K562 (cell line): ENCODE measurements around the gene DESI1. TPM values are rescaled to one million over a fixed set of nuclear protein-coding genes. Genes with fewer than 3 reads are reported as not detected.

ENCODE experiments used
- ATAC-seq: fragments of 200-7000 bp; cut with Tn5 transposase; 3 replicates; pipeline ENCODE4 v1.9.1; 2020; ENCODE audit warnings: moderate library complexity
- BruUV-seq: library from RNA; stranded (reverse); fragments of 400-500 nt; replicated peaks from 2 replicates; lab custom pipeline; 2021; lab: Mats Ljungman, UMichigan
- CTCF ChIA-PET: fragments of 300-600 bp; formaldehyde crosslinking; extraction: SDS; loops from one replicate; lab custom pipeline; 2021; ENCODE audit warnings: low intra/inter-chr PET ratio; lab: Yijun Ruan, JAX
- POLR2A ChIA-PET: fragments of 300-600, 350-650 bp; sonication (Branson Sonifier 250); formaldehyde crosslinking; extraction: SDS; loops from one replicate; lab custom pipeline; 2021; ENCODE audit warnings: antibody characterized with exemption, inconsistent platforms; lab: Yijun Ruan, JAX
- DNase-seq, 4 experiments: peaks; one replicate each; pipeline versions ENCODE4 v3.0.0 to v3.0.0-alpha.2; 2011 to 2018; ENCODE audit warnings: low spot score in 3 of 4, mixed read lengths in 3 of 4; ENCODE audit errors: extremely low read depth in 1 of 4
- FAIRE-seq: peaks from 2 replicates; lab custom pipeline; 2011; peaks lifted over from hg19 to GRCh38; lab: Jason Lieb, UNC
- H2AFZ ChIP-seq: 2 replicates; pipeline ENCODE4 v1.6.0; 2011; ENCODE audit warnings: low read depth, low read length, control low read depth, inconsistent platforms
- H3K27ac ChIP-seq: fragments of 200-600 bp; 3 replicates; pipeline ENCODE4 v1.8.0; 2011; ENCODE audit warnings: low read depth, mild to moderate bottlenecking, control low read depth, inconsistent platforms, low read length, moderate library complexity, mixed read lengths; ENCODE audit errors: extremely low read depth
- H3K27me3 ChIP-seq, 2 experiments: fragments of 300-600 bp in 1 of 2; 2 replicates in 1 of 2; 3 replicates in 1 of 2; pipeline versions ENCODE4 v1.6.0 to v1.8.0; 2011; ENCODE audit warnings: inconsistent platforms in 2 of 2, low read length in 2 of 2, mild to moderate bottlenecking in 1 of 2, mixed read lengths in 1 of 2, moderate library complexity in 1 of 2; ENCODE audit not compliant: control insufficient read depth in 2 of 2, insufficient read depth in 2 of 2
- H3K36me3 ChIP-seq: fragments of 300-600 bp; 3 replicates; pipeline ENCODE4 v1.8.0; 2011; ENCODE audit warnings: mild to moderate bottlenecking, low read length, inconsistent platforms; ENCODE audit not compliant: control insufficient read depth, insufficient read depth
- H3K4me1 ChIP-seq, 2 experiments: fragments of 200-600 bp in 1 of 2; replicated peaks in 1 of 2; 2 replicates in 1 of 2; 3 replicates in 1 of 2; pipeline versions ENCODE4 v1.5.1 to v1.8.0; 2011; ENCODE audit warnings: inconsistent platforms in 2 of 2, low read length in 2 of 2, mild to moderate bottlenecking in 1 of 2, mixed read lengths in 1 of 2, moderate library complexity in 1 of 2; ENCODE audit not compliant: control insufficient read depth in 2 of 2, insufficient read depth in 2 of 2
- H3K4me2 ChIP-seq: 2 replicates; pipeline ENCODE4 v1.6.1; 2011; ENCODE audit warnings: low read length, control low read depth, inconsistent platforms, mixed read lengths; ENCODE audit not compliant: insufficient read depth
- H3K4me3 ChIP-seq: fragments of 200-600 bp; sonication (generic), shearing (Covaris generic); 2 replicates; pipeline ENCODE4 v1.5.1; 2016; ENCODE audit warnings: control low read depth, inconsistent platforms
- H3K79me2 ChIP-seq: fragments of 200-600 bp; 3 replicates; pipeline ENCODE4 v1.8.0; 2011; ENCODE audit warnings: low read length, inconsistent platforms; ENCODE audit not compliant: control insufficient read depth, insufficient read depth
- H3K9ac ChIP-seq, 2 experiments: 2 replicates each; pipeline versions ENCODE4 v1.6.0 to v1.6.1; 2011; ENCODE audit warnings: low read depth in 2 of 2, low read length in 2 of 2, control low read depth in 1 of 2, inconsistent platforms in 1 of 2, mild to moderate bottlenecking in 1 of 2, mixed read lengths in 1 of 2; ENCODE audit not compliant: insufficient read depth in 1 of 2
- H3K9me1 ChIP-seq: one replicate; pipeline ENCODE4 v1.6.0; 2011; ENCODE audit warnings: inconsistent platforms, mild to moderate bottlenecking, low read length, moderate library complexity; ENCODE audit not compliant: control insufficient read depth, insufficient read depth
- H3K9me3 ChIP-seq: replicated peaks from 2 replicates; pipeline ENCODE4 v1.5.1; 2011; ENCODE audit warnings: low read depth, low read length, inconsistent platforms; ENCODE audit not compliant: control insufficient read depth, insufficient read depth
- H4K20me1 ChIP-seq: replicated peaks from 2 replicates; pipeline ENCODE4 v1.6.1; 2011; ENCODE audit warnings: low read length, inconsistent platforms, mixed read lengths; ENCODE audit not compliant: control insufficient read depth, insufficient read depth
- ATF3 ChIP-seq, 2 experiments: fragments of 450-650 bp in 1 of 2; sonication (generic) in 1 of 2; formaldehyde crosslinking in 1 of 2; IDR thresholded peaks in 1 of 2; conservative IDR thresholded peaks in 1 of 2; 2 replicates each; pipeline versions ENCODE4 v1.6.1 to v1.8.1; 2016 to 2023; ENCODE audit warnings: mild to moderate bottlenecking in 2 of 2, moderate library complexity in 2 of 2, inconsistent platforms in 1 of 2, missing genetic modification reagents in 1 of 2
- CTCF ChIP-seq, 3 experiments: IDR thresholded peaks in 2 of 3; conservative IDR thresholded peaks in 1 of 3; 2 replicates each; pipeline ENCODE4 v1.5.1; 2011 to 2012; ENCODE audit warnings: low read length in 3 of 3, mild to moderate bottlenecking in 3 of 3, control low read depth in 2 of 3, improper control_type of control experiment in 1 of 3, inconsistent platforms in 1 of 3, low read depth in 1 of 3, mixed read lengths in 1 of 3, moderate library complexity in 1 of 3; ENCODE audit not compliant: insufficient read depth in 2 of 3
- E2F3 ChIP-seq: fragments of 250-450 bp; sonication (Bioruptor Pico); IDR thresholded peaks from 2 replicates; pipeline ENCODE4 v1.4.0; 2020; ENCODE audit warnings: mild to moderate bottlenecking
- ETV5 ChIP-seq: sonication (generic); formaldehyde crosslinking; IDR thresholded peaks from 2 replicates; pipeline ENCODE4 v1.4.0; 2020; ENCODE audit warnings: low read depth, mild to moderate bottlenecking, missing genetic modification reagents
- EZH2 ChIP-seq: IDR thresholded peaks from 2 replicates; pipeline ENCODE4 v1.6.1; 2012; ENCODE audit warnings: low read depth, mild to moderate bottlenecking, inconsistent platforms, low read length, borderline replicate concordance
- GATA2 ChIP-seq: sonication (generic); formaldehyde crosslinking; IDR thresholded peaks from 2 replicates; pipeline ENCODE4 v1.4.0; 2020; ENCODE audit warnings: mild to moderate bottlenecking, missing genetic modification reagents
- JUND ChIP-seq, 2 experiments: IDR thresholded peaks; 2 replicates in 1 of 2; 3 replicates in 1 of 2; pipeline ENCODE4 v1.6.1; 2011; ENCODE audit warnings: borderline replicate concordance in 2 of 2, low read depth in 2 of 2, low read length in 2 of 2, improper control_type of control experiment in 1 of 2, missing biosample characterization in 1 of 2, missing genetic modification characterization in 1 of 2, missing genetic modification reagents in 1 of 2
- MTA1 ChIP-seq: fragments of 450-650 bp; IDR thresholded peaks from 2 replicates; pipeline ENCODE4 v1.6.1; 2017; ENCODE audit warnings: borderline replicate concordance
- SAP30 ChIP-seq: fragments of 200-600 bp; sonication (generic); IDR thresholded peaks from 2 replicates; pipeline ENCODE4 v1.6.1; 2012; ENCODE audit warnings: borderline replicate concordance, low read depth, mild to moderate bottlenecking, moderate library complexity, low read length, control low read depth, inconsistent platforms; ENCODE audit not compliant: insufficient read depth, poor library complexity, severe bottlenecking
- WGBS: fragments of 100-300 bp; shearing (Covaris generic); methylation state at CpG from one replicate; pipeline ENCODE4 v1.1.6; 2016; ENCODE audit warnings: low coverage, mixed read lengths; ENCODE audit not compliant: insufficient coverage; ENCODE audit errors: missing lambda C conversion rate; 5-methylcytosine and 5-hydroxymethylcytosine counted together
- in situ Hi-C: fragments of 300-500 bp; cut with MboI; formaldehyde crosslinking; loops from 4 replicates; pipeline ENCODE4 v1.15.0; 2018; ENCODE audit warnings: inconsistent platforms, mixed read lengths
- intact Hi-C: fragments of 100-400 bp; cut with micrococcal nuclease; formaldehyde crosslinking; loops from 2 replicates; pipeline ENCODE4 v1.14.2; 2022
- polyA plus RNA-seq, 8 experiments: library from polyadenylated mRNA; depleted of rRNA in 4 of 8; stranded (reverse) in 5 of 8; unstranded in 3 of 8; fragments of >200 nt; fragmentation: Nextera tagmentation in 2 of 8; fragmentation: Illumina TruSeq in 1 of 8; extraction: Ambion mirVana in 2 of 8; extraction: Trizol in 1 of 8; gene quantifications; 2 replicates each; pipeline versions ENCODE4 v1.2.1 to v1.2.3, GENCODE V29; 2011 to 2014; ENCODE audit warnings: inconsistent platforms in 1 of 8, missing spikeins in 1 of 8
- total RNA-seq, 7 experiments: library from RNA; depleted of rRNA in 6 of 7; stranded (reverse); fragments of >200 nt in 6 of 7; fragmentation: Illumina TruSeq in 2 of 7; extraction: Trizol in 2 of 7; gene quantifications; 2 replicates each; pipeline versions ENCODE4 v1.2.1 to v1.2.3, GENCODE V29; 2011 to 2021; ENCODE audit warnings: low replicate concordance in 1 of 7

DESI1 gene
- total and polyA plus RNA-seq, 9 of the 15 experiments (the other 6 are each of a cell fraction or from before 2014, with no cell fraction given): 7.2 to 45.9 (median 29.8) TPM

- DNase-seq: no peak
- H2AFZ ChIP-seq: no peak overlapping the region
- peaks cover 6% of the 10 kb centered on the region for H3K9me1 ChIP-seq
- FAIRE-seq: no peak
- no peaks in the 10 kb centered on the region for H3K79me2 ChIP-seq
- ATAC-seq: no peak
- H3K27ac ChIP-seq: no peak overlapping the region
- in situ Hi-C loops (no loop called here), intact Hi-C loops (no loop called here)
- H3K4me1 ChIP-seq: peaks cover 32 to 35% of the 10 kb centered on the region in 2 experiments
- H3K4me2 ChIP-seq: no peak overlapping the region
- TF ChIP-seq EZH2 (no peak), GATA2 (CRISPR knock-in tag) (0 out of 2 replicates have a peak, but pooled peaks have one; percentile 16), ETV5 (CRISPR knock-in tag) (no peak), E2F3 (CRISPR knock-in tag) (no peak)
- H3K4me3 ChIP-seq: no peak overlapping the region
- peaks cover 36% of the 10 kb centered on the region for H3K36me3 ChIP-seq
- WGBS: 65% methylated on average over 8 of the region's 8 CpGs
- BruUV-seq: no TSS peak
- no peaks in the 10 kb centered on the region for H3K9me3 ChIP-seq
- no peaks in the 10 kb centered on the region for H4K20me1 ChIP-seq
- H3K27me3 ChIP-seq: no peaks in the 10 kb centered on the region
- ChIA-PET CTCF (no interaction called here), POLR2A (interaction anchor here (1.5 kb wide), 1 partner anchor 9 kb away, joined by 8 read pairs; the partner anchor contains the start of gene PMM1)
- H3K9ac ChIP-seq: no peak overlapping the region
These were observed 21.8 kb downstream of the DESI1 start for GRCh38 chr22:41598891-41599635.

GRCh38 chr22:41598081-41598480, 22.8 kb downstream of the DESI1 start:
- ATAC-seq (peak; percentile 72), FAIRE-seq (peak; percentile 73), DNase-seq (peak in 1 of 4 experiments; percentile 55)
- CTCF ChIA-PET: interaction anchor here (0.7 to 0.9 kb wide), 2 partner anchors 43 to 44 kb away, joined by 3 read pairs; no protein-coding TSS in a partner anchor
- H2AFZ ChIP-seq: no peak overlapping the region
- in situ Hi-C loops (no loop called here), intact Hi-C loops (no loop called here)
- peak overlapping the region in 1 of 2 experiments; percentile 60; a peak in 1 of 4 replicates for H3K9ac ChIP-seq
- 49% methylated on average over 5 of the region's 5 CpGs for WGBS
- POLR2A ChIA-PET: interaction anchor here (0.6 to 1.5 kb wide), 6 partner anchors 8 to 99 kb away, joined by 3 to 8 read pairs (median 4); partner anchors contain the start of gene PMM1
- H4K20me1 ChIP-seq: no peaks in the 10 kb centered on the region
- no peaks in the 10 kb centered on the region for H3K79me2 ChIP-seq
- H3K4me1 ChIP-seq: peaks cover 24 to 33% of the 10 kb centered on the region in 2 experiments
- no peaks in the 10 kb centered on the region for H3K9me3 ChIP-seq
- H3K4me2 ChIP-seq: no peak overlapping the region
- H3K9me1 ChIP-seq: peaks cover 6% of the 10 kb centered on the region
- peaks cover 30% of the 10 kb centered on the region for H3K36me3 ChIP-seq
- H3K4me3 ChIP-seq: no peak overlapping the region
- H3K27ac ChIP-seq: peak overlapping the region; percentile 44; the same call in 2 of the 3 replicates
- H3K27me3 ChIP-seq: no peaks in the 10 kb centered on the region
- no TSS peak for BruUV-seq
- TF ChIP-seq SAP30: no peak
- TF ChIP-seq CTCF (IDR thresholded peaks at IDR 0.05 in 2 of 3, conservative IDR thresholded peaks at IDR 0.05 in 1 of 3; ENCODE audit: insufficient read depth in 2 of 3, low read depth in 1 of 3, low read length in 3 of 3): 0 out of 6 replicates have a peak, but pooled peaks of 1 of the 3 experiments have one; percentile 4
- peak; percentile 33 for TF ChIP-seq ATF3 (IDR thresholded peaks at IDR 0.05)
- TF ChIP-seq ATF3 (CRISPR knock-in tag; conservative IDR thresholded peaks at IDR 0.05): no peak
- TF ChIP-seq MTA1: no peak
- TF ChIP-seq JUND (IDR thresholded peaks at IDR 0.05; ENCODE audit: borderline replicate concordance, low read depth, low read length): peak; percentile 41; the same call in 1 of the 2 replicates
- TF ChIP-seq JUND (tag; IDR thresholded peaks at IDR 0.05; ENCODE audit: borderline replicate concordance, low read depth, low read length): no peak; the same call in 2 of the 3 replicates
